ENCODE results near the gene CALR.

CALR gene

GRCh38 chr19:12976109-12976508, 37.7 kb downstream of the CALR start:
- in situ Hi-C loops (cut with MboI; ENCODE audit: low sequenced_read_pairs): loop anchor here (5.0 to 10.0 kb wide), 3 partner anchors 116 to 619 kb away; no protein-coding TSS in a partner anchor

GRCh38 chr19:12979974-12980373, 41.6 kb downstream of the CALR start:
- in situ Hi-C loops (cut with MboI; ENCODE audit: low sequenced_read_pairs): loop anchor here (5.0 to 10.0 kb wide), 3 partner anchors 112 to 615 kb away; no protein-coding TSS in a partner anchor

GRCh38 chr19:12982648-12983047, 44.2 kb downstream of the CALR start:
- in situ Hi-C loops (cut with MboI; ENCODE audit: low sequenced_read_pairs): no loop called here

GRCh38 chr19:12983091-12983490, 44.7 kb downstream of the CALR start:
- in situ Hi-C loops (cut with MboI; ENCODE audit: low sequenced_read_pairs): no loop called here

- in situ Hi-C loops (cut with MboI; ENCODE audit: low sequenced_read_pairs): no loop called here
Measured at GRCh38 chr19:12983542-12984142, 45.2 kb downstream of the CALR start.

- in situ Hi-C loops (cut with MboI; ENCODE audit: low sequenced_read_pairs): no loop called here
Measured at GRCh38 chr19:12984143-12984627, 45.8 kb downstream of the CALR start.

GRCh38 chr19:12984683-12985048, 46.3 kb downstream of the CALR start:
- in situ Hi-C loops (cut with MboI; ENCODE audit: low sequenced_read_pairs): no loop called here

- in situ Hi-C loops (cut with MboI; ENCODE audit: low sequenced_read_pairs): no loop called here
Measured at GRCh38 chr19:12985049-12985776, 46.8 kb downstream of the CALR start.

- in situ Hi-C loops (cut with MboI; ENCODE audit: low sequenced_read_pairs): no loop called here
Measured at GRCh38 chr19:12986726-12987125, 48.3 kb downstream of the CALR start.

- in situ Hi-C loops (cut with MboI; ENCODE audit: low sequenced_read_pairs): no loop called here
Measured at GRCh38 chr19:12987190-12987589, 48.8 kb downstream of the CALR start.

GRCh38 chr19:12987781-12988180, 49.4 kb downstream of the CALR start:
- in situ Hi-C loops (cut with MboI; ENCODE audit: low sequenced_read_pairs): no loop called here

- in situ Hi-C loops (cut with MboI; ENCODE audit: low sequenced_read_pairs): no loop called here
Measured at GRCh38 chr19:12990431-12990830, 52.0 kb downstream of the CALR start.

GRCh38 chr19:12990853-12991252, 52.4 kb downstream of the CALR start:
- in situ Hi-C loops (cut with MboI; ENCODE audit: low sequenced_read_pairs): no loop called here

GRCh38 chr19:12991296-12991695, 52.9 kb downstream of the CALR start:
- in situ Hi-C loops (cut with MboI; ENCODE audit: low sequenced_read_pairs): no loop called here

- in situ Hi-C loops (cut with MboI; ENCODE audit: low sequenced_read_pairs): no loop called here
Measured at GRCh38 chr19:12992729-12993128, 54.3 kb downstream of the CALR start.

GRCh38 chr19:12993562-12993961, 55.2 kb downstream of the CALR start:
- in situ Hi-C loops (cut with MboI; ENCODE audit: low sequenced_read_pairs): no loop called here

Data from HL-60/S4 (cell line).